Spleen (tissue), 7 donors: ENCODE data around the gene MPP3.

Experiments used
- CTCF ChIP-seq, 11 experiments: fragments of 200-600 bp in 7 of 11; fragments of 450-650 bp in 4 of 11; sonication (generic) in 4 of 11; IDR thresholded peaks in 8 of 11; conservative IDR thresholded peaks in 3 of 11; 1 replicate in 7 of 11; 2 replicates in 4 of 11; pipeline versions ENCODE4 v1.4.0 to v1.8.0; 2016 to 2021; ENCODE audit warnings: antibody characterized with exemption in 11 of 11, inconsistent platforms in 4 of 11, mild to moderate bottlenecking in 1 of 11
- POLR2A ChIP-seq, 3 donors: fragments of 450-650 bp; IDR thresholded peaks; one replicate each; pipeline ENCODE4 v1.5.1; 2017; ENCODE audit warnings: antibody characterized with exemption in 3 of 3, mild to moderate bottlenecking in 1 of 3
- donor health status: DM: no; HTN: no; CAD: no; lungs with moderate emphysema.
- donor health status: DM: no; HTN: no; CAD: no.
- donor health status: DM: no; HTN: no; CAD: no.

- TF ChIP-seq CTCF (IDR thresholded peaks at IDR 0.05 in 8 of 11, conservative IDR thresholded peaks at IDR 0.05 in 3 of 11) (peak; percentile 84 to 97 (median 95)), POLR2A (IDR thresholded peaks at IDR 0.05) (no peak)
These were observed 13.3 kb upstream of the MPP3 start for GRCh38 chr17:43846221-43846712.
